HFFc6 (cell line): ENCODE data around the gene VHLL. TPM values are rescaled to one million over a fixed set of nuclear protein-coding genes. Genes with fewer than 3 reads are reported as not detected.
A peak's percentile ranks its signal among the peaks of the same experiment; 100 is the strongest.

Experiments
- DNase-seq: peaks from one replicate; pipeline ENCODE4 v3.0.0-alpha.2; 2018
- H3K27ac Mint-ChIP-seq: 2 replicates; pipeline ENCODE4 v1.8.0; 2020; ENCODE audit warnings: mild to moderate bottlenecking, mixed read lengths
- H3K27me3 Mint-ChIP-seq: 2 replicates; pipeline ENCODE4 v1.8.0; 2021; ENCODE audit warnings: mild to moderate bottlenecking, moderate library complexity, mixed read lengths; ENCODE audit not compliant: insufficient read depth
- H3K36me3 Mint-ChIP-seq: 2 replicates; pipeline ENCODE4 v1.8.0; 2021; ENCODE audit warnings: low read depth, mixed read lengths
- H3K4me1 Mint-ChIP-seq: 2 replicates; pipeline ENCODE4 v1.8.0; 2020; ENCODE audit warnings: low read depth, mixed read lengths
- H3K4me3 Mint-ChIP-seq: 2 replicates; pipeline ENCODE4 v1.8.0; 2020; ENCODE audit warnings: mild to moderate bottlenecking, moderate library complexity, mixed read lengths
- H3K9me3 Mint-ChIP-seq: 2 replicates; pipeline ENCODE4 v1.8.0; 2020; ENCODE audit warnings: mild to moderate bottlenecking, mixed read lengths
- CTCF ChIP-seq: fragments of 200-600 bp; sonication (generic); IDR thresholded peaks from 2 replicates; pipeline ENCODE4 v1.5.0; 2021; ENCODE audit warnings: antibody characterized with exemption, mild to moderate bottlenecking
- total RNA-seq, 6 experiments: library from RNA; stranded (reverse); fragmentation: NEBNext Ultra II Directional; extraction: Animal tissue kit (Norgen Biotek cat#: 25700); gene quantifications; 2 replicates in 1 of 6; 3 replicates in 5 of 6; pipeline ENCODE4 v1.2.3, GENCODE V29; 2021

Gene VHLL
- total RNA-seq, 6 experiments from 2014 or later, result not detected

GRCh38 chr1:156303241-156303640 is 4.1 kb upstream of the VHLL start:
- Mint-ChIP-seq H3K36me3 (peaks cover 9% of the 10 kb centered on the region), H3K27me3 (no peaks in the 10 kb centered on the region), H3K27ac (no peak overlapping the region), H3K9me3 (no peaks in the 10 kb centered on the region), H3K4me3 (no peak overlapping the region), H3K4me1 (peaks cover 10% of the 10 kb centered on the region)
- DNase-seq, result no peak
- no peak for TF ChIP-seq CTCF

GRCh38 chr1:156295391-156295947 is 3.6 kb downstream of the VHLL start, which contains the start of gene GLMP:
Gene GLMP, minus strand, starts transcription at chr1:156295679. Its CDS starts 34 bp downstream, at chr1:156295645.
- peak within 1 kb of the TSS; percentile 29; the same call in 1 of the 2 replicates for H3K27ac Mint-ChIP-seq
- peaks cover 4% of the 10 kb centered on the region for H3K27me3 Mint-ChIP-seq
- no peaks in the 10 kb centered on the region for H3K36me3 Mint-ChIP-seq
- H3K4me3 Mint-ChIP-seq, result peak within 1 kb of the TSS; percentile 92
- H3K4me1 Mint-ChIP-seq, result peaks cover 25% of the 10 kb centered on the region
- no peaks in the 10 kb centered on the region for H3K9me3 Mint-ChIP-seq
- DNase-seq, result peak; percentile 27
- no peak for TF ChIP-seq CTCF

- Mint-ChIP-seq H3K27ac (no peak overlapping the region), H3K27me3 (peaks cover 4% of the 10 kb centered on the region), H3K4me3 (no peak overlapping the region; the same call in 1 of the 2 replicates), H3K4me1 (peaks cover 25% of the 10 kb centered on the region), H3K9me3 (no peaks in the 10 kb centered on the region), H3K36me3 (peaks cover 4% of the 10 kb centered on the region; the same call in 1 of the 2 replicates)
- DNase-seq, result no peak
- no peak for TF ChIP-seq CTCF
Observed at GRCh38 chr1:156293895-156294294, 5.2 kb downstream of the VHLL start.

DNA sequence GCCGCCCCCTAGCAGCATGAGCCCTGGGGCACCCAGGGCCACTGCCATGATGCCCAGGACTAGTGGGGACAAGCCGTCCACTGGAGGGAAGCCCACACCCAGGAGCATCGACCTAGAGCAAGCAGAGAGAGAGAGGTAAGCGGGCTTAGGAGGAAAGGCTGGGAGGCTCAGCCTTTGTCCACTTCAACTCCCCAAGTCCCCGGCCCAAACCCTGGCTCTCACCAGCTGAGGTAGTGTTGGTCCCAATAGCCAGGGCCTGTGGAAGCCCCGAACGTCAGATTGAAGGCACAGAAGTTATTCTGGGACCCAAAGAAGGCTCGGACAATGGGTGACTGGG is 6.0 kb downstream of the VHLL start:
- Mint-ChIP-seq H3K27me3 (peaks cover 4% of the 10 kb centered on the region), H3K36me3 (peaks cover 4% of the 10 kb centered on the region; the same call in 1 of the 2 replicates), H3K27ac (no peak overlapping the region; the same call in 1 of the 2 replicates), H3K4me3 (no peak overlapping the region), H3K9me3 (no peaks in the 10 kb centered on the region), H3K4me1 (peaks cover 25% of the 10 kb centered on the region)
- no peak for TF ChIP-seq CTCF
- no peak for DNase-seq

GRCh38 chr1:156291226-156292061 is 7.7 kb downstream of the VHLL start:
- peak; percentile 79 for DNase-seq
- peaks cover 4% of the 10 kb centered on the region; the same call in 1 of the 2 replicates for H3K36me3 Mint-ChIP-seq
- peak overlapping the region; percentile 87 for H3K4me3 Mint-ChIP-seq
- TF ChIP-seq CTCF, result no peak
- no peaks in the 10 kb centered on the region for H3K9me3 Mint-ChIP-seq
- peaks cover 2% of the 10 kb centered on the region for H3K27me3 Mint-ChIP-seq
- H3K27ac Mint-ChIP-seq, result peak overlapping the region; percentile 79
- H3K4me1 Mint-ChIP-seq, result peaks cover 25% of the 10 kb centered on the region
